ENCODE data around the gene RNF5. TPM values are rescaled to one million over a fixed set of nuclear protein-coding genes. Genes with fewer than 3 reads are reported as not detected.

Gene RNF5
- total and polyA plus RNA-seq, 9 of the 15 experiments (the other 6 are each of a cell fraction or from before 2014, with no cell fraction given) = 62.2 to 245 (median 129) TPM

- TF ChIP-seq CUX1 (CRISPR knock-in tag; IDR thresholded peaks at IDR 0.05) (no peak), SIN3A (IDR thresholded peaks at IDR 0.05; ENCODE audit: borderline replicate concordance in 2 of 2, control insufficient read depth in 1 of 2, low read depth in 2 of 2, low read length in 2 of 2) (peak in 1 of 2 experiments; percentile 83; a peak in 2 of 4 replicates), NFIC (IDR thresholded peaks at IDR 0.05) (peak; percentile 31; the same call in 1 of the 2 replicates), BRF2 (IDR thresholded peaks at IDR 0.05; ENCODE audit: borderline replicate concordance, insufficient read depth, insufficient read length) (no peak), ZC3H11A (IDR thresholded peaks at IDR 0.05; ENCODE audit: low read depth, low read length) (no peak), EGR1 (conservative IDR thresholded peaks at IDR 0.05) (peak; percentile 63), ZBTB49 (CRISPR knock-in tag; IDR thresholded peaks at IDR 0.05; ENCODE audit: borderline replicate concordance) (peak; percentile 65; the same call in 1 of the 2 replicates), KDM5B (IDR thresholded peaks at IDR 0.05; ENCODE audit: insufficient replicate concordance, low read depth, low read length) (peak; percentile 5), ZNF347 (CRISPR knock-in tag; IDR thresholded peaks at IDR 0.05; ENCODE audit: low read depth) (no peak), SAP30 (IDR thresholded peaks at IDR 0.05; ENCODE audit: borderline replicate concordance, insufficient read depth, low read depth, low read length, poor library complexity, severe bottlenecking) (peak; percentile 21), RAD21 (CRISPR knock-in tag; conservative IDR thresholded peaks at IDR 0.05 in 1 of 2, IDR thresholded peaks at IDR 0.05 in 1 of 2) (peak in 1 of 2 experiments; percentile 26; a peak in 3 of 4 replicates), ZNF197 (CRISPR knock-in tag; IDR thresholded peaks at IDR 0.05; ENCODE audit: low read depth) (peak; percentile 73; the same call in 1 of the 2 replicates), EHMT2 (IDR thresholded peaks at IDR 0.05) (peak; percentile 73; the same call in 1 of the 2 replicates), ZNF766 (CRISPR knock-in tag; conservative IDR thresholded peaks at IDR 0.05) (0 out of 2 replicates have a peak, but pooled peaks have one; percentile 19), CBX1 (IDR thresholded peaks at IDR 0.05; ENCODE audit: low read depth) (no peak)
Measured at GRCh38 chr6:32129297-32130088, 48.7 kb upstream of the RNF5 start (continued).

Measured in K562 (cell line).